Endothelial cell of umbilical vein (primary cell): ENCODE measurements around the gene SLC25A21.

Experiments used
- EZH2 ChIP-seq: IDR thresholded peaks from 2 replicates; pipeline ENCODE4 v1.6.1; 2012; ENCODE audit warnings: borderline replicate concordance, low read depth, mild to moderate bottlenecking, moderate library complexity, low read length, inconsistent platforms; ENCODE audit not compliant: severe bottlenecking
- TF ChIP-seq, protein P1 (sequence below), 2 donors: IDR thresholded peaks; 1 replicate in 1 of 2; 2 replicates in 1 of 2; pipeline ENCODE4 v1.5.1; 2011; ENCODE audit warnings: low read length in 2 of 2, mild to moderate bottlenecking in 2 of 2, moderate library complexity in 2 of 2, control low read depth in 1 of 2, inconsistent platforms in 1 of 2, low read depth in 1 of 2; ENCODE audit not compliant: insufficient read depth in 1 of 2; ENCODE audit errors: extremely low read depth in 1 of 2

DNA sequence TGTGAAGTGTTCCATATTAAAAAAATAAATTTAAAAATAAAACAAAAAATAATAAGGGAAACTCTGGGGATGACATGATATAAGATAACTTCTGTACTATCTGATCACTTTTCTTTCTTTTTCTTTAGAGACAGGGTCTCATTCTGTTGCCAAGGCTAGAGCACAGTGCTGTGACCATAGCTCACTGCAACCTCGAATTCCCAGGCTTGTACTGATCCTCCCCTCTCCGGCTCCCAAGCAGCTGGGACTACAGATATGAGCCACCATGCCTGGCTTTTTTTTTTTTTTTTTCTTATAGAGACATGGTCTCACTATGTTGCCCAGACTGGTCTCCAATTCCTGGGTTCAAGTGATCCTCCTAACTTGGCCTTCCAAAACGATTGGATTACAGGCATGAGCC, 14.9 kb upstream of the SLC25A21 start:
- TF ChIP-seq, protein P1, sequence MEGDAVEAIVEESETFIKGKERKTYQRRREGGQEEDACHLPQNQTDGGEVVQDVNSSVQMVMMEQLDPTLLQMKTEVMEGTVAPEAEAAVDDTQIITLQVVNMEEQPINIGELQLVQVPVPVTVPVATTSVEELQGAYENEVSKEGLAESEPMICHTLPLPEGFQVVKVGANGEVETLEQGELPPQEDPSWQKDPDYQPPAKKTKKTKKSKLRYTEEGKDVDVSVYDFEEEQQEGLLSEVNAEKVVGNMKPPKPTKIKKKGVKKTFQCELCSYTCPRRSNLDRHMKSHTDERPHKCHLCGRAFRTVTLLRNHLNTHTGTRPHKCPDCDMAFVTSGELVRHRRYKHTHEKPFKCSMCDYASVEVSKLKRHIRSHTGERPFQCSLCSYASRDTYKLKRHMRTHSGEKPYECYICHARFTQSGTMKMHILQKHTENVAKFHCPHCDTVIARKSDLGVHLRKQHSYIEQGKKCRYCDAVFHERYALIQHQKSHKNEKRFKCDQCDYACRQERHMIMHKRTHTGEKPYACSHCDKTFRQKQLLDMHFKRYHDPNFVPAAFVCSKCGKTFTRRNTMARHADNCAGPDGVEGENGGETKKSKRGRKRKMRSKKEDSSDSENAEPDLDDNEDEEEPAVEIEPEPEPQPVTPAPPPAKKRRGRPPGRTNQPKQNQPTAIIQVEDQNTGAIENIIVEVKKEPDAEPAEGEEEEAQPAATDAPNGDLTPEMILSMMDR (IDR thresholded peaks at IDR 0.05; ENCODE audit: extremely low read depth in 1 of 2, insufficient read depth in 1 of 2, low read depth in 1 of 2, low read length in 2 of 2): no peak
- no peak for TF ChIP-seq EZH2
